Adrenal gland (tissue), 12 donors: Measurements from ENCODE around the gene DUSP11. TPM values are rescaled to one million over a fixed set of nuclear protein-coding genes. Genes with fewer than 3 reads are reported as not detected.

Source experiments
- DNase-seq, 7 donors: peaks; one replicate each; pipeline ENCODE4 v3.0.0-alpha.2; 2019 to 2020
- H3K27ac ChIP-seq, 5 donors: fragments of 200-600 bp; sonication (generic) in 4 of 5; 1 replicate in 3 of 5; 2 replicates in 2 of 5; pipeline versions ENCODE4 v1.5.1 to v1.8.0; 2016 to 2020; ENCODE audit warnings: mild to moderate bottlenecking in 1 of 5
- H3K27me3 ChIP-seq: fragments of 200-600 bp; 2 replicates; pipeline ENCODE4 v1.8.0; 2021
- H3K36me3 ChIP-seq, 2 donors: fragments of 200-600 bp; replicated peaks in 1 of 2; 1 replicate in 1 of 2; 2 replicates in 1 of 2; pipeline versions ENCODE4 v1.5.1 to v1.8.0; 2018 to 2022
- H3K4me1 ChIP-seq, 2 donors: fragments of 200-600 bp; replicated peaks in 1 of 2; 1 replicate in 1 of 2; 2 replicates in 1 of 2; pipeline versions ENCODE4 v1.5.1 to v1.8.0; 2018 to 2021
- H3K4me3 ChIP-seq, 4 donors: fragments of 200-600 bp; sonication (generic) in 3 of 4; one replicate each; pipeline ENCODE4 v1.5.1; 2016 to 2018
- H3K9me3 ChIP-seq, 3 donors: fragments of 200-600 bp; sonication (generic) in 1 of 3; replicated peaks in 1 of 3; 1 replicate in 2 of 3; 2 replicates in 1 of 3; pipeline versions ENCODE4 v1.5.1 to v1.8.0; 2016 to 2021
- CTCF ChIP-seq, 6 experiments: fragments of 450-650 bp in 4 of 6; fragments of 200-600 bp in 2 of 6; sonication (generic) in 1 of 6; IDR thresholded peaks; 1 replicate in 5 of 6; 2 replicates in 1 of 6; pipeline versions ENCODE4 v1.5.1 to v1.8.0; 2016 to 2021; ENCODE audit warnings: antibody characterized with exemption in 6 of 6, mild to moderate bottlenecking in 2 of 6, moderate library complexity in 1 of 6
- POLR2A ChIP-seq, 2 donors: fragments of 450-650 bp; IDR thresholded peaks; one replicate each; pipeline ENCODE4 v1.6.1; 2017; ENCODE audit warnings: antibody characterized with exemption in 2 of 2, mild to moderate bottlenecking in 2 of 2, moderate library complexity in 1 of 2
- WGBS, 4 donors: extraction: QIAGEN DNeasy Blood & Tissue Kit in 2 of 4; methylation state at CpG; one replicate each; pipeline versions ENCODE4 v1.1.5 to v1.1.7; 2013 to 2017; 5-methylcytosine and 5-hydroxymethylcytosine counted together
- intact Hi-C, 2 donors: fragments of 100-400 bp; cut with DNase I; formaldehyde crosslinking; loops; one replicate each; pipeline versions ENCODE4 v1.14.1 to v1.15.0; 2022 to 2023
- polyA plus RNA-seq, 3 donors: library from polyadenylated mRNA; stranded (reverse); fragments of 200-250 nt in 2 of 3; fragments of 350-450 nt in 1 of 3; fragmentation: Illumina TruSeq in 1 of 3; extraction: RNeasy Lipid Tissue Mini Kit (QIAGEN cat#74804) in 1 of 3; gene quantifications; one replicate each; pipeline ENCODE4 v1.2.3, GENCODE V29; 2013 to 2014
- total RNA-seq, 9 donors: library from RNA; depleted of rRNA in 4 of 9; stranded (reverse); fragments of >200 nt in 4 of 9; fragments of 120-200 nt in 1 of 9; fragmentation: NEBNext Ultra II Directional in 1 of 9; extraction: Animal tissue kit (Norgen Biotek cat#: 25700) in 1 of 9; gene quantifications; one replicate each; pipeline versions ENCODE4 v1.1.0 to v1.2.4, GENCODE V29; 2013 to 2023
- donor health status: healthy with polysubstance abuse.
- donor health status: Bipolar disorder and iron deficiency.
- donor health status: DM: yes; HTN: yes; CAD: no.
- donor health status: DM: no; HTN: no; CAD: no.
- donor health status: DM: no; HTN: no; CAD: no.
- donor health status: DM: yes; HTN: yes; CAD: no.

Gene DUSP11
- total and polyA plus RNA-seq, 12 donors, result 11.3 to 31.8 (median 16.8) TPM

- H3K36me3 ChIP-seq, result peaks cover 0 to 23% of the 10 kb centered on the region in 2 donors
- H3K9me3 ChIP-seq, result no peaks in the 10 kb centered on the region
- DNase-seq, result no peak
- H3K4me3 ChIP-seq, result no peak overlapping the region
- TF ChIP-seq CTCF (IDR thresholded peaks at IDR 0.05) (no peak), POLR2A (IDR thresholded peaks at IDR 0.05) (no peak)
- H3K27me3 ChIP-seq, result no peaks in the 10 kb centered on the region
- WGBS, 4 donors, result 88 to 98% (median 93%) methylated on average over 2 of the region's 2 CpGs
- intact Hi-C loops, result no loop called here
- H3K4me1 ChIP-seq, result no peaks in the 10 kb centered on the region
- H3K27ac ChIP-seq, result no peak overlapping the region
Observed at GRCh38 chr2:73749314-73749713, 30.6 kb downstream of the DUSP11 start.

- H3K4me1 ChIP-seq, result no peaks in the 10 kb centered on the region
- H3K27ac ChIP-seq, result peak overlapping the region in 2 of 5 donors; percentile 3 to 17
- H3K9me3 ChIP-seq, result no peaks in the 10 kb centered on the region
- TF ChIP-seq POLR2A (IDR thresholded peaks at IDR 0.05), result no peak
- TF ChIP-seq CTCF (IDR thresholded peaks at IDR 0.05), result no peak
- no peak overlapping the region for H3K4me3 ChIP-seq
- H3K36me3 ChIP-seq, result peaks cover 0 to 16% of the 10 kb centered on the region in 2 donors
- H3K27me3 ChIP-seq, result no peaks in the 10 kb centered on the region
- no peak for DNase-seq
- intact Hi-C loops, result no loop called here
- 79 to 86% (median 82%) methylated on average over 3 of the region's 3 CpGs for whole genome bisulfite sequencing, 4 donors
Observed at GRCh38 chr2:73746877-73747208, 33.1 kb downstream of the DUSP11 start.

GRCh38 chr2:73746015-73746876 is 33.7 kb downstream of the DUSP11 start:
- Histone ChIP-seq H3K27ac (peak overlapping the region in 2 of 5 donors; percentile 3 to 51), H3K36me3 (peaks cover 0 to 16% of the 10 kb centered on the region in 2 donors), H3K4me3 (no peak overlapping the region), H3K27me3 (no peaks in the 10 kb centered on the region), H3K9me3 (no peaks in the 10 kb centered on the region), H3K4me1 (no peaks in the 10 kb centered on the region)
- TF ChIP-seq POLR2A (IDR thresholded peaks at IDR 0.05), result no peak
- no peak for TF ChIP-seq CTCF (IDR thresholded peaks at IDR 0.05)
- DNase-seq, result no peak
- WGBS, 4 donors, result 88 to 92% (median 89%) methylated on average over 10 to 11 of the region's 11 CpGs
- intact Hi-C loops, result no loop called here

GRCh38 chr2:73740767-73741166 is 39.1 kb downstream of the DUSP11 start:
- H3K4me3 ChIP-seq, result no peak overlapping the region
- intact Hi-C loops, result no loop called here
- no peak overlapping the region for H3K27ac ChIP-seq
- peaks cover 0 to 8% of the 10 kb centered on the region in 2 donors for H3K36me3 ChIP-seq
- no peak for DNase-seq
- 80 to 92% (median 90%) methylated on average over 2 of the region's 2 CpGs for whole genome bisulfite sequencing, 4 donors
- TF ChIP-seq CTCF (IDR thresholded peaks at IDR 0.05), result no peak
- TF ChIP-seq POLR2A (IDR thresholded peaks at IDR 0.05), result no peak
- peaks cover 0 to 14% of the 10 kb centered on the region in 2 donors for H3K4me1 ChIP-seq
- H3K9me3 ChIP-seq, result no peaks in the 10 kb centered on the region
- no peaks in the 10 kb centered on the region for H3K27me3 ChIP-seq
